Right cardiac atrium (tissue), 5 donors: ENCODE measurements around the gene USF1. TPM values are rescaled to one million over a fixed set of nuclear protein-coding genes. Genes with fewer than 3 reads are reported as not detected.
A peak's percentile ranks its signal among the peaks of the same experiment; 100 is the strongest.
"Not testable (repeated sequence)": the region's sequence is repeated elsewhere in the genome, so short reads cannot be mapped to it uniquely, and the experiment has no call there.

ENCODE experiments used
- ATAC-seq, 2 donors: fragments of 200-7000 bp; cut with Tn5 transposase; one replicate each; pipeline versions ENCODE4 v1.8.0 to v1.9.1; 2020; ENCODE audit warnings: moderate library complexity in 2 of 2, mild to moderate bottlenecking in 1 of 2
- DNase-seq, 3 donors: peaks; one replicate each; pipeline ENCODE4 v3.0.0-alpha.2; 2020
- H3K27ac ChIP-seq: one replicate; pipeline ENCODE4 v1.5.1; 2013; ENCODE audit warnings: mild to moderate bottlenecking, low read length, control low read depth, moderate library complexity
- H3K27me3 ChIP-seq: one replicate; pipeline ENCODE4 v1.6.1; 2013; ENCODE audit not compliant: control insufficient read depth, insufficient read depth
- H3K4me1 ChIP-seq: one replicate; pipeline ENCODE4 v1.6.1; 2013; ENCODE audit warnings: low read length; ENCODE audit not compliant: control insufficient read depth, insufficient read depth
- H3K4me3 ChIP-seq: one replicate; pipeline ENCODE4 v1.5.1; 2013; ENCODE audit warnings: low read length, control low read depth
- H3K9me3 ChIP-seq: one replicate; pipeline ENCODE4 v1.6.1; 2013; ENCODE audit warnings: low read length; ENCODE audit not compliant: control insufficient read depth
- WGBS: extraction: QIAGEN DNeasy Blood & Tissue Kit; methylation state at CpG from one replicate; pipeline ENCODE4 v1.1.7; 2013; 5-methylcytosine and 5-hydroxymethylcytosine counted together
- intact Hi-C, 4 donors: fragments of 100-400 bp; cut with DNase I; formaldehyde crosslinking; loops; one replicate each; pipeline versions ENCODE4 v1.11.0 to v1.14.0; 2022 to 2023
- polyA plus RNA-seq: library from polyadenylated mRNA; stranded (reverse); fragments of 200-250 nt; gene quantifications from one replicate; pipeline ENCODE4 v1.2.3, GENCODE V29; 2013
- total RNA-seq, 4 donors: library from RNA; stranded (reverse); fragmentation: NEBNext Ultra II Directional; extraction: Animal tissue kit (Norgen Biotek cat#: 25700); gene quantifications; one replicate each; pipeline ENCODE4 v1.2.1, GENCODE V29; 2021
- donor health status: healthy with polysubstance abuse.
- donor health status: DM: no; HTN: yes; CAD: no.
- donor health status: DM: no; HTN: no; CAD: no.
- donor health status: DM: no; HTN: yes; CAD: no; lungs with severe emphysema.
- donor health status: DM: yes; HTN: yes; CAD: no.

Gene USF1
- total and polyA plus RNA-seq, 5 donors = 32.8 to 41.4 (median 40.1) TPM

- no peak overlapping the region for H3K4me3 ChIP-seq
- no peak overlapping the region for H3K27ac ChIP-seq
- no peaks in the 10 kb centered on the region for H3K27me3 ChIP-seq
- ATAC-seq (no peak), DNase-seq (no peak)
- WGBS = 70% methylated on average over 11 of the region's 11 CpGs
- no peaks in the 10 kb centered on the region for H3K9me3 ChIP-seq
- intact Hi-C loops = no loop called here
- H3K4me1 ChIP-seq = peaks cover 2% of the 10 kb centered on the region
Measured at GRCh38 chr1:161000736-161001480, 44.9 kb downstream of the USF1 start.

GRCh38 chr1:160999376-160999775 is 46.4 kb downstream of the USF1 start:
- Histone ChIP-seq H3K9me3 (no peaks in the 10 kb centered on the region), H3K4me1 (peaks cover 2% of the 10 kb centered on the region), H3K27me3 (no peaks in the 10 kb centered on the region), H3K4me3 (no peak overlapping the region), H3K27ac (no peak overlapping the region)
- intact Hi-C loops = loop anchor here in 3 of 4 donors (5.0 to 10.0 kb wide), 4 partner anchors 45 to 135 kb away; partner anchors contain the start of genes DEDD (in 2 of the 3), KLHDC9 (in 2 of the 3) and USF1 (in 2 of the 3)
- ATAC-seq (no peak), DNase-seq (no peak)
- 88% methylated on average over 5 of the region's 5 CpGs for WGBS

DNA sequence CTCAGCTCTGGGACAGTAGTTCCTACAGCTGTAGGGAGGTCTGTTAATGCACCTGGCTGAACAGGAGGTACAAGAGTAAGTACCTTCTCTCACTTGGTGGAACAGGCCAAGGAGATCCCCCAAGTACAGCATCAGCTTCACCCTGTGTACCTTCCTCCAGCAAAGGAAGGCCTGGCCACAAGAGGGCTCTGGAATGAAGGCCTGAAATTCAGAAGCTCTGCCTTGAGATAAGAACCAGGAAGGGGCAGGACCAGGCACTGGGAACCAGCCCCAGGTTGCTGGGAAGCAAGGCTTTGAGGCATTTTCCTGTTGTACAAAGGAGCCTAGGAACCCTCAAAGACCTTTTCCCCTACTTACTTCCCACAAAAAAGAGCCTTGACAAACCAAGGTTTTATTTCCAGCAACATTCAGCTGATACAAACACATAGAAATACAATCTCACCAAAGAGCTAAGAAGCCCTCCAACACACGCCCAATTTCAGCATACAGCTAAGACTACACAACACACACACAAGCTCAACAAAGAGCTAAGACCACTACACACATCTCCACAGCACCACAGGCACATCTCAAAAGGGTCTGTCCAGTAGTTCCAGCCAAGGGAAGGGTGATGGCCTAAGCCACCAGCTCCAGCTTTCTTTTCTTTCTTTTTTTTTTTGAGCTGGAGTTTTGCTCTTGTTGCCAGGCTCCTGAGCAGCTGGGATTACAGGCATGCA is 48.3 kb downstream of the USF1 start:
- intact Hi-C loops = loop anchor here in 3 of 4 donors (5.0 to 10.0 kb wide), 4 partner anchors 47 to 137 kb away; partner anchors contain the start of genes DEDD (in 2 of the 3), KLHDC9 (in 2 of the 3) and USF1 (in 2 of the 3)
- H3K27ac ChIP-seq = peak overlapping the region; percentile 63

GRCh38 chr1:160996178-160996577 is 49.6 kb downstream of the USF1 start:
- intact Hi-C loops = loop anchor here in 3 of 4 donors (5.0 to 10.0 kb wide), 4 partner anchors 49 to 139 kb away; partner anchors contain the start of genes DEDD (in 2 of the 3), KLHDC9 (in 2 of the 3) and USF1 (in 2 of the 3)
- H3K4me3 ChIP-seq = no peak overlapping the region
- H3K4me1 ChIP-seq = peaks cover 2% of the 10 kb centered on the region
- peak in 1 of 2 donors; percentile 28 for ATAC-seq
- H3K27ac ChIP-seq = no peak overlapping the region
- no peak for DNase-seq
- 84% methylated on average over 3 of the region's 3 CpGs for WGBS
- H3K9me3 ChIP-seq = no peaks in the 10 kb centered on the region
- no peaks in the 10 kb centered on the region for H3K27me3 ChIP-seq

More for the DNA sequence above, 48.3 kb downstream of the USF1 start:
- Histone ChIP-seq H3K9me3 (no peaks in the 10 kb centered on the region), H3K27me3 (no peaks in the 10 kb centered on the region), H3K4me3 (no peak overlapping the region), H3K4me1 (peaks cover 2% of the 10 kb centered on the region)
- peak; percentile 74 to 87 (median 83) for DNase-seq
- 68% methylated on average over 1 of the region's 1 CpG for WGBS
- peak; percentile 90 for ATAC-seq

GRCh38 chr1:160993544-160994193 is 52.1 kb downstream of the USF1 start:
- Histone ChIP-seq H3K27ac (no peak overlapping the region), H3K27me3 (no peaks in the 10 kb centered on the region), H3K4me1 (peaks cover 4% of the 10 kb centered on the region), H3K4me3 (no peak overlapping the region), H3K9me3 (no peaks in the 10 kb centered on the region)
- DNase-seq (no peak), ATAC-seq (peak; percentile 10 to 69)
- intact Hi-C loops = loop anchor here in 3 of 4 donors (2.0 to 10.0 kb wide), 5 partner anchors 51 to 266 kb away; partner anchors contain the start of genes DEDD (in 2 of the 3), KLHDC9 (in 2 of the 3) and USF1 (in 2 of the 3)
- WGBS = 71% methylated on average over 14 of the region's 14 CpGs

DNA sequence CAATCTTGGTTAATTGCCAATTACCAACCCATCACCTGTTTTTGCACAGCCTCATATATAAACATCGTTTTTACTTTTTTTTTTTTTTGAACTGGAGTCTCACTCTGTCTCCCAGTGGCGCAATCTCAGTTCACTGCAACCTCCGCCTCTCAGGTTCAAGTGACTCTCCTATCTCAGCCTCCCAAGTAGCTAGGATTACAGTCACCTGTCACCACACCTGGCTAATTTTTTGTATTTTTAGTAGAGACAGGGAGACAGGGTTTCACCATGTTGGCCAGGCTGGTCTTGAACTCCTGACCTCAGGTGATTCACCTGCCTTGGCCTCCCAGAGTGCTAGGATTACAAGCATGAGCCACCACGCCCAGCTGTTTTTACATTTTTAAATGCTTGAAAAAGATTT is 53.7 kb downstream of the USF1 start:
- not testable (repeated sequence) for H3K27me3 ChIP-seq

More for the DNA sequence above, 53.7 kb downstream of the USF1 start:
- not testable (repeated sequence) for H3K4me3 ChIP-seq, H3K4me1 ChIP-seq, DNase-seq, H3K27ac ChIP-seq, H3K9me3 ChIP-seq, ATAC-seq
- intact Hi-C loops = loop anchor here in 3 of 4 donors (5.0 to 10.0 kb wide), 4 partner anchors 53 to 265 kb away; partner anchors contain the start of genes DEDD (in 2 of the 3), USF1 (in 2 of the 3) and KLHDC9 (in 1 of the 3)
- 91% methylated on average over 4 of the region's 4 CpGs for WGBS

Other genes starting within 250 kb of the USF1 start
- gene LY9, start 249.8 kb downstream of the USF1 start, total RNA-seq = under 1 TPM in 3 of 4 donors, not detected in 1; 0.25 to 0.29 (median 0.25) TPM
- 0.09 TPM for gene LY9, start 249.8 kb downstream of the USF1 start, polyA plus RNA-seq
- gene CD244, start 183.1 kb downstream of the USF1 start, total RNA-seq = 1 to 10 TPM in 2 of 4 donors, under 1 TPM in 2; 0.51 to 2.3 (median 0.86) TPM
- gene CD244, start 183.1 kb downstream of the USF1 start, polyA plus RNA-seq = 0.29 TPM
- gene ITLN1, start 160.8 kb downstream of the USF1 start, total RNA-seq = 10 to 100 TPM in 3 of 4 donors, 1 to 10 TPM in 1; 6.4 to 30.0 (median 21.2) TPM
- gene ITLN1, start 160.8 kb downstream of the USF1 start, polyA plus RNA-seq = 3.0 TPM
- gene ITLN2, start 91.2 kb downstream of the USF1 start, total RNA-seq = 1 to 10 TPM in 2 of 4 donors, under 1 TPM in 2; 0.58 to 2.1 (median 0.94) TPM
- gene ITLN2, start 91.2 kb downstream of the USF1 start, polyA plus RNA-seq = 0.88 TPM
- gene F11R, start 24.8 kb downstream of the USF1 start, total RNA-seq = 10 to 100 TPM; 18.8 to 27.2 (median 25.3) TPM
- 12.6 TPM for gene F11R, start 24.8 kb downstream of the USF1 start, polyA plus RNA-seq
- gene TSTD1, start 7.0 kb downstream of the USF1 start, total RNA-seq = 10 to 100 TPM; 23.5 to 46.8 (median 35.8) TPM
- 63.6 TPM for gene TSTD1, start 7.0 kb downstream of the USF1 start, polyA plus RNA-seq
- gene ARHGAP30, start 23.9 kb upstream of the USF1 start, total RNA-seq = 1 to 10 TPM; 2.7 to 5.0 (median 4.7) TPM
- 1.5 TPM for gene ARHGAP30, start 23.9 kb upstream of the USF1 start, polyA plus RNA-seq
- gene NECTIN4, start 43.6 kb upstream of the USF1 start, total RNA-seq = not detected
- 0.02 TPM for gene NECTIN4, start 43.6 kb upstream of the USF1 start, polyA plus RNA-seq
- 1 to 10 TPM; 3.4 to 5.4 (median 4.4) TPM for gene KLHDC9, start 52.4 kb upstream of the USF1 start, total RNA-seq
- 5.1 TPM for gene KLHDC9, start 52.4 kb upstream of the USF1 start, polyA plus RNA-seq
- 10 to 100 TPM; 44.9 to 58.6 (median 51.5) TPM for gene PFDN2, start 72.1 kb upstream of the USF1 start, total RNA-seq
- 151 TPM for gene PFDN2, start 72.1 kb upstream of the USF1 start, polyA plus RNA-seq
- 10 to 100 TPM; 28.0 to 33.5 (median 30.4) TPM for gene NIT1, start 72.1 kb upstream of the USF1 start, total RNA-seq
- 29.7 TPM for gene NIT1, start 72.1 kb upstream of the USF1 start, polyA plus RNA-seq
- 10 to 100 TPM; 26.3 to 30.6 (median 28.7) TPM for gene DEDD, start 86.7 kb upstream of the USF1 start, total RNA-seq
- gene DEDD, start 86.7 kb upstream of the USF1 start, polyA plus RNA-seq = 15.5 TPM
- 10 to 100 TPM; 82.6 to 91.0 (median 89.1) TPM for gene UFC1, start 108.0 kb upstream of the USF1 start, total RNA-seq
- gene UFC1, start 108.0 kb upstream of the USF1 start, polyA plus RNA-seq = 99.9 TPM
- 10 to 100 TPM; 14.9 to 25.7 (median 20.9) TPM for gene USP21, start 113.5 kb upstream of the USF1 start, total RNA-seq
- gene USP21, start 113.5 kb upstream of the USF1 start, polyA plus RNA-seq = 18.1 TPM
- 10 to 100 TPM; 11.4 to 16.0 (median 14.9) TPM for gene PPOX, start 120.4 kb upstream of the USF1 start, total RNA-seq
- gene PPOX, start 120.4 kb upstream of the USF1 start, polyA plus RNA-seq = 15.2 TPM
- gene B4GALT3, start 131.5 kb upstream of the USF1 start, total RNA-seq = 10 to 100 TPM; 16.0 to 21.0 (median 19.7) TPM
- gene B4GALT3, start 131.5 kb upstream of the USF1 start, polyA plus RNA-seq = 17.5 TPM
- 100 to 1,000 TPM in 1 of 4 donors, 10 to 100 TPM in 2, 1 to 10 TPM in 1; 6.9 to 111 (median 17.2) TPM for gene ADAMTS4, start 153.1 kb upstream of the USF1 start, total RNA-seq
- 24.4 TPM for gene ADAMTS4, start 153.1 kb upstream of the USF1 start, polyA plus RNA-seq
- 100 to 1,000 TPM; 162 to 229 (median 177) TPM for gene NDUFS2, start 156.4 kb upstream of the USF1 start, total RNA-seq
- 219 TPM for gene NDUFS2, start 156.4 kb upstream of the USF1 start, polyA plus RNA-seq
- gene FCER1G, start 169.3 kb upstream of the USF1 start, total RNA-seq = 10 to 100 TPM; 23.3 to 44.3 (median 32.9) TPM
- 33.4 TPM for gene FCER1G, start 169.3 kb upstream of the USF1 start, polyA plus RNA-seq
- gene APOA2, start 177.7 kb upstream of the USF1 start, total RNA-seq = not detected
- 0.34 TPM for gene APOA2, start 177.7 kb upstream of the USF1 start, polyA plus RNA-seq
- 10 to 100 TPM; 27.7 to 42.9 (median 32.1) TPM for gene TOMM40L, start 180.1 kb upstream of the USF1 start, total RNA-seq
- 31.9 TPM for gene TOMM40L, start 180.1 kb upstream of the USF1 start, polyA plus RNA-seq
- gene NR1I3, start 192.2 kb upstream of the USF1 start, total RNA-seq = not detected
- 0.18 TPM for gene NR1I3, start 192.2 kb upstream of the USF1 start, polyA plus RNA-seq
- gene PCP4L1, start 212.8 kb upstream of the USF1 start, total RNA-seq = under 1 TPM; 0.21 to 0.94 (median 0.57) TPM
- gene PCP4L1, start 212.8 kb upstream of the USF1 start, polyA plus RNA-seq = 0.45 TPM